HepG2 (cell line): Measurements from ENCODE around the gene EIF2AK2. TPM values are rescaled to one million over a fixed set of nuclear protein-coding genes. Genes with fewer than 3 reads are reported as not detected.

Experiments used
- AFF4 ChIP-seq: sonication (generic); formaldehyde crosslinking; IDR thresholded peaks from 2 replicates; pipeline ENCODE4 v1.4.0; 2020; ENCODE audit warnings: missing genetic modification reagents
- ARHGAP35 ChIP-seq: sonication (generic); formaldehyde crosslinking; IDR thresholded peaks from 2 replicates; pipeline ENCODE4 v1.9.0; 2022; ENCODE audit warnings: mild to moderate bottlenecking, inconsistent platforms, moderate library complexity, missing genetic modification reagents, borderline replicate concordance
- ARNT2 ChIP-seq: sonication (generic); formaldehyde crosslinking; IDR thresholded peaks from 2 replicates; pipeline ENCODE4 v1.8.0; 2022; ENCODE audit warnings: mild to moderate bottlenecking, low read depth, missing genetic modification reagents, moderate library complexity
- ELF1 ChIP-seq: sonication (generic); formaldehyde crosslinking; IDR thresholded peaks from 2 replicates; pipeline ENCODE4 v1.4.0; 2020; ENCODE audit warnings: missing genetic modification reagents
- HMG20B ChIP-seq: conservative IDR thresholded peaks from 2 replicates; pipeline ENCODE4 v1.6.1; 2016; ENCODE audit warnings: missing genetic modification reagents, missing compliant biosample characterization
- HNRNPL ChIP-seq: fragments of 200-400 bp; formaldehyde crosslinking; IDR thresholded peaks from 2 replicates; pipeline ENCODE4 v1.6.1; 2017; ENCODE audit warnings: mild to moderate bottlenecking, low read depth, low read length
- NFE2L2 ChIP-seq: fragments of 150-350 bp; IDR thresholded peaks from 2 replicates; pipeline ENCODE4 v1.6.1; 2014; ENCODE audit warnings: low read length
- NFIC ChIP-seq: IDR thresholded peaks from 2 replicates; pipeline ENCODE4 v1.6.1; 2012; ENCODE audit warnings: mild to moderate bottlenecking, low read length, inconsistent platforms
- NPAS2 ChIP-seq: sonication (generic); formaldehyde crosslinking; IDR thresholded peaks from 2 replicates; pipeline ENCODE4 v1.8.0; 2022; ENCODE audit warnings: mild to moderate bottlenecking, missing genetic modification reagents, borderline replicate concordance
- NR2F1 ChIP-seq, 2 experiments: fragments of 450-650 bp in 1 of 2; formaldehyde crosslinking in 1 of 2; IDR thresholded peaks; 2 replicates each; pipeline versions ENCODE4 v1.5.0 to v1.6.1; 2016 to 2020; ENCODE audit warnings: mild to moderate bottlenecking in 1 of 2, missing compliant biosample characterization in 1 of 2, missing genetic modification reagents in 1 of 2, moderate library complexity in 1 of 2
- PITX1 ChIP-seq: sonication (generic); formaldehyde crosslinking; IDR thresholded peaks from 2 replicates; pipeline ENCODE4 v1.5.1; 2020; ENCODE audit warnings: mild to moderate bottlenecking, missing genetic modification reagents
- TMF1 ChIP-seq: sonication (generic); formaldehyde crosslinking; IDR thresholded peaks from 2 replicates; pipeline ENCODE4 v1.8.1; 2022; ENCODE audit warnings: low read depth, missing genetic modification reagents
- XRCC5 ChIP-seq: fragments of 200-400 bp; formaldehyde crosslinking; optimal IDR thresholded peaks from 2 replicates; pipeline ENCODE3; 2017; ENCODE audit warnings: mild to moderate bottlenecking, low read length
- ZBTB2 ChIP-seq: sonication (generic); formaldehyde crosslinking; IDR thresholded peaks from 2 replicates; pipeline ENCODE4 v1.8.0; 2022; ENCODE audit warnings: low read depth, missing genetic modification reagents
- ZBTB43 ChIP-seq: sonication (generic); formaldehyde crosslinking; conservative IDR thresholded peaks from 2 replicates; pipeline ENCODE4 v1.4.0; 2020; ENCODE audit warnings: missing genetic modification reagents
- ZKSCAN1 ChIP-seq: fragments of 150-350 bp; IDR thresholded peaks from 2 replicates; pipeline ENCODE4 v1.6.1; 2014; ENCODE audit warnings: low read length
- ZNF574 ChIP-seq: sonication (generic); formaldehyde crosslinking; IDR thresholded peaks from 2 replicates; pipeline ENCODE4 v1.4.0; 2020; ENCODE audit warnings: missing genetic modification reagents
- ZSCAN29 ChIP-seq: sonication (generic); formaldehyde crosslinking; conservative IDR thresholded peaks from 2 replicates; pipeline ENCODE4 v1.4.0; 2020; ENCODE audit warnings: mild to moderate bottlenecking, missing genetic modification reagents
- polyA plus RNA-seq, 8 experiments: library from polyadenylated mRNA; depleted of rRNA in 3 of 8; stranded (reverse) in 7 of 8; unstranded in 1 of 8; fragments of >200 nt; fragmentation: Illumina TruSeq in 4 of 8; extraction: Trizol in 4 of 8; gene quantifications; 2 replicates each; pipeline versions ENCODE4 v1.2.1 to v1.2.3, GENCODE V29; 2011 to 2016; ENCODE audit warnings: low read depth in 4 of 8, missing spikeins in 1 of 8, mixed read lengths in 1 of 8; ENCODE audit not compliant: insufficient read depth in 1 of 8
- total RNA-seq, 5 experiments: library from RNA; depleted of rRNA; stranded (reverse); fragments of >200 nt; fragmentation: Illumina TruSeq; extraction: Trizol; gene quantifications; 2 replicates each; pipeline ENCODE4 v1.2.3, GENCODE V29; 2016; ENCODE audit warnings: low read depth in 1 of 5

The EIF2AK2 gene
- total and polyA plus RNA-seq, 2 of the 13 experiments (the other 11 are each of a cell fraction or from before 2014, with no cell fraction given) = 10.2 to 26.1 TPM

- TF ChIP-seq HNRNPL (no peak), ARNT2 (CRISPR knock-in tag) (peak; percentile 87), HMG20B (CRISPR knock-in tag) (peak; percentile 16; the same call in 1 of the 2 replicates), AFF4 (CRISPR knock-in tag) (no peak), ZKSCAN1 (no peak), ZNF574 (CRISPR knock-in tag) (peak; percentile 77), ARHGAP35 (peak; percentile 92), XRCC5 (peak; percentile 45), NFIC (no peak), NR2F1 (CRISPR knock-in tag; IDR thresholded peaks at IDR 0.05) (no peak), ZSCAN29 (CRISPR knock-in tag) (peak; percentile 53), ZBTB43 (CRISPR knock-in tag) (peak; percentile 83), NPAS2 (CRISPR knock-in tag) (no peak), PITX1 (CRISPR knock-in tag) (peak; percentile 11; the same call in 1 of the 2 replicates), ELF1 (CRISPR knock-in tag) (peak; percentile 38; the same call in 1 of the 2 replicates), NFE2L2 (no peak), TMF1 (CRISPR knock-in tag) (peak; percentile 97), ZBTB2 (no peak)
Observed at GRCh38 chr2:37196320-37197195, 39.8 kb upstream of the EIF2AK2 start, which contains the start of gene CEBPZOS (continued).
